Right lobe of liver (tissue), 4 donors: ENCODE data around the gene SLC26A4.

Source experiments
- CTCF ChIP-seq, 4 donors: fragments of 200-600 bp in 3 of 4; fragments of 450-650 bp in 1 of 4; IDR thresholded peaks; one replicate each; pipeline versions ENCODE4 v1.5.1 to v1.8.0; 2016 to 2022; ENCODE audit warnings: antibody characterized with exemption in 4 of 4, mild to moderate bottlenecking in 2 of 4
- POLR2A ChIP-seq: fragments of 450-650 bp; IDR thresholded peaks from one replicate; pipeline ENCODE4 v1.6.1; 2017; ENCODE audit warnings: antibody characterized with exemption, mild to moderate bottlenecking
- donor health status: DM: no; HTN: no; CAD: no.
- donor health status: DM: no; HTN: no; CAD: no.
- donor health status: DM: no; HTN: yes; CAD: no.

GRCh38 chr7:107708956-107709355 lies 48.3 kb downstream of the SLC26A4 start:
- TF ChIP-seq POLR2A: no peak
- TF ChIP-seq CTCF (IDR thresholded peaks at IDR 0.05): no peak
